Measurements from ENCODE around the gene TNIK.
"Not testable (repeated sequence)": the region's sequence is repeated elsewhere in the genome, so short reads cannot be mapped to it uniquely, and the experiment has no call there.

The TNIK gene

DNA sequence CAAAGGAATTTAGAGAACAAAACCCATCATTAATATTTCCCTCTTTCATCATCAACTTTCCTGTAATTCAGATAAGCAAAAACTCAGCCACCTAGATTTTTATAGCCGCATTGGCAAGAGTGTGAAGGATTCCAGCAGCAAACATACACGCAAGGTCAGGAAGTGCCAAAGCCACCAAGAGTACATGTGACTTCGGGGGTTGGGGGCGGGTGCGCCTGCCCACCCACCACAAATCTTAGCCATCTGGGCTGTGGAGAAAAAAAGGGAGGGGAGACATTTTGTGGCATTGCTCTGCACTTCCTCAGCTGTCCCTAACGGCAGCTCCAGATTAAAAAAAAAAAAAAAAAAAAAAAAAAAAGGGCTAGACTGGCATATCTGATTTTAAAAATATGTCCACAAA, 148.4 kb downstream of the TNIK start:
- TF ChIP-seq PAX5 (IDR thresholded peaks at IDR 0.05; ENCODE audit: insufficient read depth, low read length, severe bottlenecking) = no peak
- no peak for TF ChIP-seq SPI1 (IDR thresholded peaks at IDR 0.05; ENCODE audit: low read depth, low read length)
- TF ChIP-seq TAF1 (IDR thresholded peaks at IDR 0.05; ENCODE audit: low read depth, low read length) = no peak
- no peak for TF ChIP-seq POU2F2 (IDR thresholded peaks at IDR 0.05; ENCODE audit: low read depth, low read length)
- no peak for TF ChIP-seq POLR2AphosphoS5 (IDR thresholded peaks at IDR 0.05; ENCODE audit: low read depth, low read length)
- no peak for TF ChIP-seq POLR2A (IDR thresholded peaks at IDR 0.05; ENCODE audit: low read depth, low read length)
- no peak for FAIRE-seq
- no peak for DNase-seq (ENCODE audit: insufficient read length, low spot score)

DNA sequence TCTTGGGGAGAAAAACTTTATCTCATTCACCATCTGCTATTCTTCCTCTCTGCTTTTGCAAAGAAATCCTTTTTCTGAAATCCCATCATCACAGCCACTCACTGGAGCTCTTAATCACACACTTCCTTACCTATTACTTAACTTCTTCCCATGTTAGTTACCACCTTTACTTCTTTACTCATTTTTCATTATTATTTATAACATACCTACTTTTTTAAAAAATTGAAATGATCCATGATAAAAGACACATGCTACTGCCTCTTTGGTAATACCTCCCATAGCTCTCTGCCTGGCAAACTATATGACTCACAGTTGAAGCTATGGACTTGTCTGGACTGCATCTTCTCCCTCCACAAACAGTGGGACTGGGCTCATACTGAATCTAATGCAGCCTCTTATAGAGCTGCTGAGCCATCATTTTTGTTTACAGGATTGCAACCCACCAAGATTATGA, 150.3 kb downstream of the TNIK start:
- FAIRE-seq (no peak), DNase-seq (ENCODE audit: insufficient read length, low spot score) (no peak)
- TF ChIP-seq PAX5 (IDR thresholded peaks at IDR 0.05; ENCODE audit: insufficient read depth, low read length, severe bottlenecking) (no peak), SPI1 (IDR thresholded peaks at IDR 0.05; ENCODE audit: low read depth, low read length) (no peak), POLR2AphosphoS5 (IDR thresholded peaks at IDR 0.05; ENCODE audit: low read depth, low read length) (no peak), TAF1 (IDR thresholded peaks at IDR 0.05; ENCODE audit: low read depth, low read length) (no peak), POLR2A (IDR thresholded peaks at IDR 0.05; ENCODE audit: low read depth, low read length) (no peak), POU2F2 (IDR thresholded peaks at IDR 0.05; ENCODE audit: low read depth, low read length) (no peak)

- no peak for DNase-seq (ENCODE audit: insufficient read length, low spot score)
- TF ChIP-seq SPI1 (IDR thresholded peaks at IDR 0.05; ENCODE audit: low read depth, low read length) (no peak), POU2F2 (IDR thresholded peaks at IDR 0.05; ENCODE audit: low read depth, low read length) (no peak), POLR2AphosphoS5 (IDR thresholded peaks at IDR 0.05; ENCODE audit: low read depth, low read length) (no peak), PAX5 (IDR thresholded peaks at IDR 0.05; ENCODE audit: insufficient read depth, low read length, severe bottlenecking) (no peak), TAF1 (IDR thresholded peaks at IDR 0.05; ENCODE audit: low read depth, low read length) (no peak), POLR2A (IDR thresholded peaks at IDR 0.05; ENCODE audit: low read depth, low read length) (no peak)
- no peak for FAIRE-seq
Observed at GRCh38 chr3:171307988-171308387, 152.2 kb downstream of the TNIK start.

- FAIRE-seq = no peak
- TF ChIP-seq POLR2A (IDR thresholded peaks at IDR 0.05; ENCODE audit: low read depth, low read length) (no peak), TAF1 (IDR thresholded peaks at IDR 0.05; ENCODE audit: low read depth, low read length) (no peak), SPI1 (IDR thresholded peaks at IDR 0.05; ENCODE audit: low read depth, low read length) (no peak), PAX5 (IDR thresholded peaks at IDR 0.05; ENCODE audit: insufficient read depth, low read length, severe bottlenecking) (no peak), POLR2AphosphoS5 (IDR thresholded peaks at IDR 0.05; ENCODE audit: low read depth, low read length) (no peak), POU2F2 (IDR thresholded peaks at IDR 0.05; ENCODE audit: low read depth, low read length) (no peak)
- DNase-seq (ENCODE audit: insufficient read length, low spot score) = no peak
Observed at GRCh38 chr3:171307046-171307585, 153.1 kb downstream of the TNIK start.

- TF ChIP-seq TAF1 (IDR thresholded peaks at IDR 0.05; ENCODE audit: low read depth, low read length) (no peak), PAX5 (IDR thresholded peaks at IDR 0.05; ENCODE audit: insufficient read depth, low read length, severe bottlenecking) (no peak), POLR2A (IDR thresholded peaks at IDR 0.05; ENCODE audit: low read depth, low read length) (no peak)
- FAIRE-seq = no peak
- DNase-seq (ENCODE audit: insufficient read length, low spot score) = no peak
Observed at GRCh38 chr3:171306631-171307030, 153.6 kb downstream of the TNIK start.

GRCh38 chr3:171305823-171306222, 154.4 kb downstream of the TNIK start:
- not testable (repeated sequence) for FAIRE-seq; DNase-seq (ENCODE audit: insufficient read length, low spot score)

GRCh38 chr3:171304498-171304897, 155.7 kb downstream of the TNIK start:
- not testable (repeated sequence) for DNase-seq (ENCODE audit: insufficient read length, low spot score); FAIRE-seq

DNA sequence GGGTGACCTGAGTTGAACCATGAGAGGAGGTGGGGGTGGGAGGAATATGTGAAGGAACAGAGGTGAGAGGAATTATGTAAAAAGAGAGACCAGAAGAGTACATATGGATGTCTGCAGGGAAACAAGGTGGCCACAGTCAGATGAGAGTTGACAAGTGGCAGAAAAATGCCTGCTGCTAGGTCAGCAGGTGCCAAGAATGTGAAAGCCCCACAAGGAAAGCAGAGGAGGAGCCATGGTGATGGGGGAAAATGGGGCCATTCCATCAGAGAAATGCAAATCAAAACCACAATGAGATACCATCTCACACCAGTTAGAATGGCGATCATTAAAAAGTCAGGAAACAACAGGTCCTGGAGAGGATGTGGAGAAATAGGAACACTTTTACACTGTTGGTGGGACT, 156.2 kb downstream of the TNIK start:
- not testable (repeated sequence) for DNase-seq (ENCODE audit: insufficient read length, low spot score); FAIRE-seq

GRCh38 chr3:171301998-171302397, 158.2 kb downstream of the TNIK start:
- DNase-seq (ENCODE audit: insufficient read length, low spot score) (no peak), FAIRE-seq (no peak)
- TF ChIP-seq SPI1 (IDR thresholded peaks at IDR 0.05; ENCODE audit: low read depth, low read length) = no peak
- no peak for TF ChIP-seq POLR2A (IDR thresholded peaks at IDR 0.05; ENCODE audit: low read depth, low read length)
- TF ChIP-seq PAX5 (IDR thresholded peaks at IDR 0.05; ENCODE audit: insufficient read depth, low read length, severe bottlenecking) = no peak
- TF ChIP-seq TAF1 (IDR thresholded peaks at IDR 0.05; ENCODE audit: low read depth, low read length) = no peak
- TF ChIP-seq POLR2AphosphoS5 (IDR thresholded peaks at IDR 0.05; ENCODE audit: low read depth, low read length) = no peak
- TF ChIP-seq POU2F2 (IDR thresholded peaks at IDR 0.05; ENCODE audit: low read depth, low read length) = no peak

GRCh38 chr3:171301002-171301401, 159.2 kb downstream of the TNIK start:
- no peak for TF ChIP-seq POLR2A (IDR thresholded peaks at IDR 0.05; ENCODE audit: low read depth, low read length)
- DNase-seq (ENCODE audit: insufficient read length, low spot score) (no peak), FAIRE-seq (no peak)

DNA sequence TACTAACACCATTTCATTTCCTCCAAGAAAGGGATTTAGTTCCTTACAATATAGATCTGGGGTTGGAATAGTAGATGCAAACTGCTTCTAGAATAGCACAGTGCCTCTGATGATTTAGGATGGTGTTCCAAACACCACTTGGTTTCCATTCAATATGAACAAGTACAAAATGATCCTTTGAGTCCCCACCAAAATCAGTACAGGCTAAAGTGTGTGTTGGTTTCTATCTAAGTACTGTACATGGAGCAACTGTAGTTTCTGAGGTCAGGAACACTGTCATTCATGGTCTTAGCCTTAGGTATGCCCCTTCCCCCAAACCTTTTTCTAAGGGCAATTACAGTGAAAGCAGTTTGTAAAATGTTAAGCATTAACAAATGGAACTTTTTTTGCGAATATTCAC, 162.3 kb downstream of the TNIK start:
- TF ChIP-seq POLR2AphosphoS5 (IDR thresholded peaks at IDR 0.05; ENCODE audit: low read depth, low read length) (no peak), POU2F2 (IDR thresholded peaks at IDR 0.05; ENCODE audit: low read depth, low read length) (no peak), PAX5 (IDR thresholded peaks at IDR 0.05; ENCODE audit: insufficient read depth, low read length, severe bottlenecking) (no peak), SPI1 (IDR thresholded peaks at IDR 0.05; ENCODE audit: low read depth, low read length) (no peak), POLR2A (IDR thresholded peaks at IDR 0.05; ENCODE audit: low read depth, low read length) (no peak), TAF1 (IDR thresholded peaks at IDR 0.05; ENCODE audit: low read depth, low read length) (no peak)
- DNase-seq (ENCODE audit: insufficient read length, low spot score) (no peak), FAIRE-seq (no peak)

Measured in GM12891 (cell line).